ENCODE data around the gene GCLC. TPM values are rescaled to one million over a fixed set of nuclear protein-coding genes. Genes with fewer than 3 reads are reported as not detected.

GCLC gene
- total and polyA plus RNA-seq, 2 experiments from 2014 or later, result 16.9 to 40.3 TPM

DNA sequence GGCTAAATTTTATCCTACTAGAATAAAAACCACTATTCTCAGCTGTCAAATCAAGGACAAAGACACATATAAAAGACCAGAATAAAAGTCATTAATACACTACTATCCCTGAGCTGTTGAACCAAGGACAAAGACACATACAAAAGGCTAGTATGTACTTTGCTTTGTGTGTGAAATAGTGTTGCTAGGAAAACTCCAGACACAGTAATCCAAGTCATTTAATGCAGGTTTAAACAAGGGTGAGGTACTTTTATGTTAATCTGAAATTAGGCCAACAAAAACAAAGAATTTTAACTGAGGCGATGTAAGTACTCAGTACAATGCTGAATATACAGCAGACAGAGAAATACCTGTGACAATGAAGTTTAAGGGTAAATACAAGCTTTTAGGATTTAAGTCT, 18.9 kb downstream of the GCLC start:
- Histone ChIP-seq H3K36me3 (ENCODE audit: insufficient read depth) (no peaks in the 10 kb centered on the region), H3K4me1 (ENCODE audit: insufficient read depth) (peaks cover 66% of the 10 kb centered on the region), H3K79me2 (replicated peaks; ENCODE audit: insufficient read depth) (peaks cover 100% of the 10 kb centered on the region), H4K20me1 (replicated peaks; ENCODE audit: insufficient read depth) (peaks cover 2% of the 10 kb centered on the region; the same call in 1 of the 2 replicates), H3K9me2 (ENCODE audit: insufficient read depth) (no peaks in the 10 kb centered on the region), H3K4me3 (no peak overlapping the region), H2AFZ (no peak overlapping the region), H3F3A (replicated peaks; ENCODE audit: low read depth) (no peaks in the 10 kb centered on the region), H3K27ac (ENCODE audit: low read depth) (no peak overlapping the region), H3K27me3 (ENCODE audit: insufficient read depth) (no peaks in the 10 kb centered on the region), H3K4me2 (peak overlapping the region; percentile 13; the same call in 1 of the 2 replicates)
- TF ChIP-seq NANOG (IDR thresholded peaks at IDR 0.05; ENCODE audit: borderline replicate concordance) (no peak), ZNF114 (CRISPR knock-in tag; IDR thresholded peaks at IDR 0.05) (no peak), EZH2 (IDR thresholded peaks at IDR 0.05; ENCODE audit: low read depth, unreplicated experiment) (no peak), STAT1 (IDR thresholded peaks at IDR 0.05; ENCODE audit: unreplicated experiment) (no peak), POLR2AphosphoS5 (IDR thresholded peaks at IDR 0.05; ENCODE audit: low read depth) (no peak), ZNF331 (CRISPR knock-in tag; IDR thresholded peaks at IDR 0.05; ENCODE audit: low read depth) (no peak), JUNB (IDR thresholded peaks at IDR 0.05; ENCODE audit: unreplicated experiment) (no peak), CREB1 (CRISPR knock-in tag; IDR thresholded peaks at IDR 0.05; ENCODE audit: low read depth) (no peak), EZH2phosphoT487 (IDR thresholded peaks at IDR 0.05; ENCODE audit: unreplicated experiment) (no peak)
- TF ChIP-seq, protein P1, sequence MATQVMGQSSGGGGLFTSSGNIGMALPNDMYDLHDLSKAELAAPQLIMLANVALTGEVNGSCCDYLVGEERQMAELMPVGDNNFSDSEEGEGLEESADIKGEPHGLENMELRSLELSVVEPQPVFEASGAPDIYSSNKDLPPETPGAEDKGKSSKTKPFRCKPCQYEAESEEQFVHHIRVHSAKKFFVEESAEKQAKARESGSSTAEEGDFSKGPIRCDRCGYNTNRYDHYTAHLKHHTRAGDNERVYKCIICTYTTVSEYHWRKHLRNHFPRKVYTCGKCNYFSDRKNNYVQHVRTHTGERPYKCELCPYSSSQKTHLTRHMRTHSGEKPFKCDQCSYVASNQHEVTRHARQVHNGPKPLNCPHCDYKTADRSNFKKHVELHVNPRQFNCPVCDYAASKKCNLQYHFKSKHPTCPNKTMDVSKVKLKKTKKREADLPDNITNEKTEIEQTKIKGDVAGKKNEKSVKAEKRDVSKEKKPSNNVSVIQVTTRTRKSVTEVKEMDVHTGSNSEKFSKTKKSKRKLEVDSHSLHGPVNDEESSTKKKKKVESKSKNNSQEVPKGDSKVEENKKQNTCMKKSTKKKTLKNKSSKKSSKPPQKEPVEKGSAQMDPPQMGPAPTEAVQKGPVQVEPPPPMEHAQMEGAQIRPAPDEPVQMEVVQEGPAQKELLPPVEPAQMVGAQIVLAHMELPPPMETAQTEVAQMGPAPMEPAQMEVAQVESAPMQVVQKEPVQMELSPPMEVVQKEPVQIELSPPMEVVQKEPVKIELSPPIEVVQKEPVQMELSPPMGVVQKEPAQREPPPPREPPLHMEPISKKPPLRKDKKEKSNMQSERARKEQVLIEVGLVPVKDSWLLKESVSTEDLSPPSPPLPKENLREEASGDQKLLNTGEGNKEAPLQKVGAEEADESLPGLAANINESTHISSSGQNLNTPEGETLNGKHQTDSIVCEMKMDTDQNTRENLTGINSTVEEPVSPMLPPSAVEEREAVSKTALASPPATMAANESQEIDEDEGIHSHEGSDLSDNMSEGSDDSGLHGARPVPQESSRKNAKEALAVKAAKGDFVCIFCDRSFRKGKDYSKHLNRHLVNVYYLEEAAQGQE (IDR thresholded peaks at IDR 0.05; ENCODE audit: unreplicated experiment), result no peak
- TF ChIP-seq, protein P2, sequence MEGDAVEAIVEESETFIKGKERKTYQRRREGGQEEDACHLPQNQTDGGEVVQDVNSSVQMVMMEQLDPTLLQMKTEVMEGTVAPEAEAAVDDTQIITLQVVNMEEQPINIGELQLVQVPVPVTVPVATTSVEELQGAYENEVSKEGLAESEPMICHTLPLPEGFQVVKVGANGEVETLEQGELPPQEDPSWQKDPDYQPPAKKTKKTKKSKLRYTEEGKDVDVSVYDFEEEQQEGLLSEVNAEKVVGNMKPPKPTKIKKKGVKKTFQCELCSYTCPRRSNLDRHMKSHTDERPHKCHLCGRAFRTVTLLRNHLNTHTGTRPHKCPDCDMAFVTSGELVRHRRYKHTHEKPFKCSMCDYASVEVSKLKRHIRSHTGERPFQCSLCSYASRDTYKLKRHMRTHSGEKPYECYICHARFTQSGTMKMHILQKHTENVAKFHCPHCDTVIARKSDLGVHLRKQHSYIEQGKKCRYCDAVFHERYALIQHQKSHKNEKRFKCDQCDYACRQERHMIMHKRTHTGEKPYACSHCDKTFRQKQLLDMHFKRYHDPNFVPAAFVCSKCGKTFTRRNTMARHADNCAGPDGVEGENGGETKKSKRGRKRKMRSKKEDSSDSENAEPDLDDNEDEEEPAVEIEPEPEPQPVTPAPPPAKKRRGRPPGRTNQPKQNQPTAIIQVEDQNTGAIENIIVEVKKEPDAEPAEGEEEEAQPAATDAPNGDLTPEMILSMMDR (conservative IDR thresholded peaks at IDR 0.05; ENCODE audit: low read depth in 2 of 2), result no peak
- TF ChIP-seq, protein P3, sequence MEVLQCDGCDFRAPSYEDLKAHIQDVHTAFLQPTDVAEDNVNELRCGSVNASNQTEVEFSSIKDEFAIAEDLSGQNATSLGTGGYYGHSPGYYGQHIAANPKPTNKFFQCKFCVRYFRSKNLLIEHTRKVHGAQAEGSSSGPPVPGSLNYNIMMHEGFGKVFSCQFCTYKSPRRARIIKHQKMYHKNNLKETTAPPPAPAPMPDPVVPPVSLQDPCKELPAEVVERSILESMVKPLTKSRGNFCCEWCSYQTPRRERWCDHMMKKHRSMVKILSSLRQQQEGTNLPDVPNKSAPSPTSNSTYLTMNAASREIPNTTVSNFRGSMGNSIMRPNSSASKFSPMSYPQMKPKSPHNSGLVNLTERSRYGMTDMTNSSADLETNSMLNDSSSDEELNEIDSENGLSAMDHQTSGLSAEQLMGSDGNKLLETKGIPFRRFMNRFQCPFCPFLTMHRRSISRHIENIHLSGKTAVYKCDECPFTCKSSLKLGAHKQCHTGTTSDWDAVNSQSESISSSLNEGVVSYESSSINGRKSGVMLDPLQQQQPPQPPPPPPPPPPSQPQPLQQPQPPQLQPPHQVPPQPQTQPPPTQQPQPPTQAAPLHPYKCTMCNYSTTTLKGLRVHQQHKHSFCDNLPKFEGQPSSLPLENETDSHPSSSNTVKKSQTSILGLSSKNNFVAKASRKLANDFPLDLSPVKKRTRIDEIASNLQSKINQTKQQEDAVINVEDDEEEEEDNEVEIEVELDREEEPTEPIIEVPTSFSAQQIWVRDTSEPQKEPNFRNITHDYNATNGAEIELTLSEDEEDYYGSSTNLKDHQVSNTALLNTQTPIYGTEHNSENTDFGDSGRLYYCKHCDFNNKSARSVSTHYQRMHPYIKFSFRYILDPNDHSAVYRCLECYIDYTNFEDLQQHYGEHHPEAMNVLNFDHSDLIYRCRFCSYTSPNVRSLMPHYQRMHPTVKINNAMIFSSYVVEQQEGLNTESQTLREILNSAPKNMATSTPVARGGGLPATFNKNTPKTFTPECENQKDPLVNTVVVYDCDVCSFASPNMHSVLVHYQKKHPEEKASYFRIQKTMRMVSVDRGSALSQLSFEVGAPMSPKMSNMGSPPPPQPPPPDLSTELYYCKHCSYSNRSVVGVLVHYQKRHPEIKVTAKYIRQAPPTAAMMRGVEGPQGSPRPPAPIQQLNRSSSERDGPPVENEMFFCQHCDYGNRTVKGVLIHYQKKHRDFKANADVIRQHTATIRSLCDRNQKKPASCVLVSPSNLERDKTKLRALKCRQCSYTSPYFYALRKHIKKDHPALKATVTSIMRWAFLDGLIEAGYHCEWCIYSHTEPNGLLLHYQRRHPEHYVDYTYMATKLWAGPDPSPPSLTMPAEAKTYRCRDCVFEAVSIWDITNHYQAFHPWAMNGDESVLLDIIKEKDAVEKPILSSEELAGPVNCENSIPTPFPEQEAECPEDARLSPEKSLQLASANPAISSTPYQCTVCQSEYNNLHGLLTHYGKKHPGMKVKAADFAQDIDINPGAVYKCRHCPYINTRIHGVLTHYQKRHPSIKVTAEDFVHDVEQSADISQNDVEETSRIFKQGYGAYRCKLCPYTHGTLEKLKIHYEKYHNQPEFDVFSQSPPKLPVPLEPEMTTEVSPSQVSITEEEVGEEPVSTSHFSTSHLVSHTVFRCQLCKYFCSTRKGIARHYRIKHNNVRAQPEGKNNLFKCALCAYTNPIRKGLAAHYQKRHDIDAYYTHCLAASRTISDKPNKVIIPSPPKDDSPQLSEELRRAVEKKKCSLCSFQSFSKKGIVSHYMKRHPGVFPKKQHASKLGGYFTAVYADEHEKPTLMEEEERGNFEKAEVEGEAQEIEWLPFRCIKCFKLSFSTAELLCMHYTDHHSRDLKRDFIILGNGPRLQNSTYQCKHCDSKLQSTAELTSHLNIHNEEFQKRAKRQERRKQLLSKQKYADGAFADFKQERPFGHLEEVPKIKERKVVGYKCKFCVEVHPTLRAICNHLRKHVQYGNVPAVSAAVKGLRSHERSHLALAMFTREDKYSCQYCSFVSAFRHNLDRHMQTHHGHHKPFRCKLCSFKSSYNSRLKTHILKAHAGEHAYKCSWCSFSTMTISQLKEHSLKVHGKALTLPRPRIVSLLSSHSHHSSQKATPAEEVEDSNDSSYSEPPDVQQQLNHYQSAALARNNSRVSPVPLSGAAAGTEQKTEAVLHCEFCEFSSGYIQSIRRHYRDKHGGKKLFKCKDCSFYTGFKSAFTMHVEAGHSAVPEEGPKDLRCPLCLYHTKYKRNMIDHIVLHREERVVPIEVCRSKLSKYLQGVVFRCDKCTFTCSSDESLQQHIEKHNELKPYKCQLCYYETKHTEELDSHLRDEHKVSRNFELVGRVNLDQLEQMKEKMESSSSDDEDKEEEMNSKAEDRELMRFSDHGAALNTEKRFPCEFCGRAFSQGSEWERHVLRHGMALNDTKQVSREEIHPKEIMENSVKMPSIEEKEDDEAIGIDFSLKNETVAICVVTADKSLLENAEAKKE (CRISPR knock-in tag; IDR thresholded peaks at IDR 0.05), result no peak
- TF ChIP-seq, protein P4, sequence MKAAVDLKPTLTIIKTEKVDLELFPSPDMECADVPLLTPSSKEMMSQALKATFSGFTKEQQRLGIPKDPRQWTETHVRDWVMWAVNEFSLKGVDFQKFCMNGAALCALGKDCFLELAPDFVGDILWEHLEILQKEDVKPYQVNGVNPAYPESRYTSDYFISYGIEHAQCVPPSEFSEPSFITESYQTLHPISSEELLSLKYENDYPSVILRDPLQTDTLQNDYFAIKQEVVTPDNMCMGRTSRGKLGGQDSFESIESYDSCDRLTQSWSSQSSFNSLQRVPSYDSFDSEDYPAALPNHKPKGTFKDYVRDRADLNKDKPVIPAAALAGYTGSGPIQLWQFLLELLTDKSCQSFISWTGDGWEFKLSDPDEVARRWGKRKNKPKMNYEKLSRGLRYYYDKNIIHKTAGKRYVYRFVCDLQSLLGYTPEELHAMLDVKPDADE (IDR thresholded peaks at IDR 0.05), result no peak
- peak; percentile 6 for DNase-seq (ENCODE audit: low spot score)
- Mint-ChIP-seq H3K27ac (peak overlapping the region; percentile 66; the same call in 1 of the 2 replicates), H3K27me3 (ENCODE audit: insufficient read depth, low read depth, poor library complexity) (peaks cover 4% of the 10 kb centered on the region), H3K4me1 (peaks cover 73% of the 10 kb centered on the region), H3K4me3 (no peak overlapping the region), H3K36me3 (ENCODE audit: low read depth) (peaks cover 3% of the 10 kb centered on the region; the same call in 1 of the 3 replicates), H3K9me3 (no peaks in the 10 kb centered on the region)
- ATAC-seq, result no peak
